ENCODE data around the gene LTB4R2.
"Not testable (repeated sequence)": the region's sequence is repeated elsewhere in the genome, so short reads cannot be mapped to it uniquely, and the experiment has no call there.

LTB4R2 gene

DNA sequence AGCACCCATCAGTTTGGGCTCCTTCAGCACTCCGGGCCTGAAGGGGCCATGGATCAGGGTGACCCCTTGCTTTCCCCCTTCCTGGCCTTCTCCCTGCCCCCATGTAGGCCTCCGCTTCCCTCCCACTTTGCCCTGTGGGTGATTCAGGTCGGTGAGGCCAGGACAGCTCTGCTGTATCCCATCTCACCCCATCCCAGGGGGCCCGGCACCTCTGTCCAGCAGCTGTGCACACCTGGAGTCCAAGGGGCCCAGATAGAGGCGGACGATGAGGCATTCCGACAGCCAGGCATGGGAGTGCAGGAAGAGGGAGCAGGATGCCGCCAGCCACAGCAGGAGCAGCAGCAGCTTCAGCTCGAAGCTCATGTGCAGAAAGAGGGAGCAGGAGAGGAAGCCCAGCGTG is 12.7 kb downstream of the LTB4R2 start:
- no peak overlapping the region for H3K4me3 ChIP-seq (replicated peaks; ENCODE audit: low read depth, low read length)
- no peak for DNase-seq (ENCODE audit: low read depth)
- TF ChIP-seq, protein P1, sequence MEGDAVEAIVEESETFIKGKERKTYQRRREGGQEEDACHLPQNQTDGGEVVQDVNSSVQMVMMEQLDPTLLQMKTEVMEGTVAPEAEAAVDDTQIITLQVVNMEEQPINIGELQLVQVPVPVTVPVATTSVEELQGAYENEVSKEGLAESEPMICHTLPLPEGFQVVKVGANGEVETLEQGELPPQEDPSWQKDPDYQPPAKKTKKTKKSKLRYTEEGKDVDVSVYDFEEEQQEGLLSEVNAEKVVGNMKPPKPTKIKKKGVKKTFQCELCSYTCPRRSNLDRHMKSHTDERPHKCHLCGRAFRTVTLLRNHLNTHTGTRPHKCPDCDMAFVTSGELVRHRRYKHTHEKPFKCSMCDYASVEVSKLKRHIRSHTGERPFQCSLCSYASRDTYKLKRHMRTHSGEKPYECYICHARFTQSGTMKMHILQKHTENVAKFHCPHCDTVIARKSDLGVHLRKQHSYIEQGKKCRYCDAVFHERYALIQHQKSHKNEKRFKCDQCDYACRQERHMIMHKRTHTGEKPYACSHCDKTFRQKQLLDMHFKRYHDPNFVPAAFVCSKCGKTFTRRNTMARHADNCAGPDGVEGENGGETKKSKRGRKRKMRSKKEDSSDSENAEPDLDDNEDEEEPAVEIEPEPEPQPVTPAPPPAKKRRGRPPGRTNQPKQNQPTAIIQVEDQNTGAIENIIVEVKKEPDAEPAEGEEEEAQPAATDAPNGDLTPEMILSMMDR (IDR thresholded peaks at IDR 0.05; ENCODE audit: low read length, missing control alignments) = no peak

DNA sequence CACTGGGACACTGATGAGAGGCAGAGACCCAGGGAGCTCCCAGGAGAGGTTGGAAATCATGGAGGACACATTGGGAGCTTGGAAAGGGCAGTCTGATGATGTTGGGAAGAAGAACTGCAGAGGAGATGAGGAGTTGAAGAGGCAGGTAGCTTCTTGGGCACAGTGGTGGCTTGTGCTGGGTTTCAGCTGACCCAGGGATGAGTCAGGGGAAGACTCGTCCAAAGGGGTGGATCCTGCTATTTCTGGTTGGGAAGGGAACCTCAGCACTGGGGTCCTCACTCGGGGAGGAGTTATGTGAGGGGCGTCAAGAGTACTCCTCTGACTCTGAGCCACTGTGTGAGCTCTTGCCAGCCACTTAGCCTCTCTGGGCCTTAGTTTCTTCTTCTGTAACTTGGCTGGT is 13.4 kb downstream of the LTB4R2 start:
- TF ChIP-seq, protein P1 (IDR thresholded peaks at IDR 0.05; ENCODE audit: low read length, missing control alignments) = no peak

DNA sequence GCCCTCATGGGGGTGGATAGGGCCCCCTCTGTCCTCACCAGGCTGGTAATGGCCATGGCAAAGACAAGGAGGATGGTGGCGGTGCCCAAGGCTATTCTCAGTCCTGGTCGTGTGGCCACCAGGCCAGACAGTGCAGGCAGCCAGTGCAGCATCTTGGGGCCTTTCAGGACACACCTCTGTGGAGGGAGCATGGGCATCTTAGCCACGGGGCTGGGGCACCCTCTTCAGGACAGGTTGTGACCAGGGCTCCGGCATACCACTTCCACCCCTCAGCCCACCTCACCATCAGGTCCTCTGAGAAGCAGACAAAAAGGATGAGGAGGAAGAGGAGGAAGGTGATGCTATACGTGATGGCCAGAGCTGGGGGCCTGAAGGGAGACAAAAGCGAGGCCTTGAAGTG is 14.1 kb downstream of the LTB4R2 start:
- DNase-seq (ENCODE audit: low read depth) = no peak
- TF ChIP-seq, protein P1 (IDR thresholded peaks at IDR 0.05; ENCODE audit: low read length, missing control alignments) = no peak

More for the DNA sequence above, 13.4 kb downstream of the LTB4R2 start:
- no peak for DNase-seq (ENCODE audit: low read depth)
- H3K4me3 ChIP-seq (replicated peaks; ENCODE audit: low read depth, low read length) = no peak overlapping the region

DNA sequence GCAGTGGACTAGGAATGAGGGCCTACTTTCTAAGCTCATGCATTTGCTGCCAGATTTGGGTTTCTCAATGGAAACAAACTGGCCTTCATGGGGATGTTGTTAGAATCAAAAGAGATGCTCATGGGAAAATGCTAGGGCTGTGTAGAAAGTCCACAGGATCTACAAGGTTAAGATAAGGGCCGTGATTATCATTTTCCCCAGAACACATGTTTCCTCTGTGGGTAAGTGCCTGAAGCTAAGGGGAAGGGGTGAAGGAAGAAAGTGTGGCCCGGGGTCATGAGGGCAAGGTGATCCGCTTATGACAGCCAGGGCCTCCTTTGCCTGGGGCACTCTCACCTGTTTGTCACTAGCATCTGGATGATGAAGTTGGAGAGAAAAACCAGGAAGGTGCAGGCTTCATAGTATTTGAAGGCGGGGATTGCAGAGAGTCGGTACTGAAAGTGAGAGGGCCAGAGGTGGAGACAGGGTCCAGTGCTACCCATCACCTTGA is 15.1 kb downstream of the LTB4R2 start:
- DNase-seq (ENCODE audit: low read depth) = no peak
- TF ChIP-seq, protein P1 (IDR thresholded peaks at IDR 0.05; ENCODE audit: low read length, missing control alignments) = no peak
- H3K4me3 ChIP-seq (replicated peaks; ENCODE audit: low read depth, low read length) = no peak overlapping the region

More for the DNA sequence above, 14.1 kb downstream of the LTB4R2 start:
- H3K4me3 ChIP-seq (replicated peaks; ENCODE audit: low read depth, low read length) = no peak overlapping the region

DNA sequence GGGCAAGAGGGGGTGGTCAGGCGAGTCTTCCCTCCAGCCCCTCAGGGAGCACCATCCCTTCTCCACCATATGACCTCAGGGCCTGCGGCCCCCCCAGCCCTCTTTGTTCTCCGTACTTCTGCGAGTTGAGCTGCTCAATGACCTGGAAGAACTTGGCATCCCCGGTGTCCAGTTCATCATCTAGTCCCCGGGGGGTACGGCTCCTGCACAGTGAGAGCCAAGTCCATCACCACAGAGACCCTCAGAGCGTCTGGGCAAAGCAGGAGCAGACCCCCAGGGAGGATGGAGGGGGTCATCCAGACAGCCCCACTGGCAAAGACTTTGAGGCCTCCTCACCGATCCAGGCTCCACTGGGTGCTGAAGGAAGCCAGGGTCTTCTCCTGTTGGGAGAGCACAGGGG is 16.0 kb downstream of the LTB4R2 start:
- no peak overlapping the region for H3K4me3 ChIP-seq (replicated peaks; ENCODE audit: low read depth, low read length)
- TF ChIP-seq, protein P1 (IDR thresholded peaks at IDR 0.05; ENCODE audit: low read length, missing control alignments) = no peak
- DNase-seq (ENCODE audit: low read depth) = no peak

DNA sequence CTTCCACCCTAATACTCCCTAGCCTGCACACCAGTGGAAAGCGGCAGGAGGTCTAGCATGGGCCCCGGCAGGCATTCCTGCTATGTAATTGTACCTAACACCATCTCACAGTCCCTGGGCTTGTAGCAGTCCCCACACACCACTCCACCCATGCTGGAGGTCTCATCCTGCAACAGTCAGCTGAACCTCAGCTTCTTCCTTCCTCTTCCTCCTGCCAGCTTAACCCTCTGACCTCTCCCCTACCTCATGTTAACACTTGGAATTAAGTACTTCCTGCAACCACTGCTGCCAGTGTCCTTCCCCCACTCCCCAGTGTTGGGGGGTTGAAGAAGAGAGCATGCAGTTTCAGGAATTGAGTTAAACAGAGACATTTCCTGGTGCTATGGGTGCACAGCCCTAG is 17.4 kb downstream of the LTB4R2 start:
- no peak for DNase-seq (ENCODE audit: low read depth)
- TF ChIP-seq, protein P1 (IDR thresholded peaks at IDR 0.05; ENCODE audit: low read length, missing control alignments) = no peak
- no peak overlapping the region for H3K4me3 ChIP-seq (replicated peaks; ENCODE audit: low read depth, low read length)

DNA sequence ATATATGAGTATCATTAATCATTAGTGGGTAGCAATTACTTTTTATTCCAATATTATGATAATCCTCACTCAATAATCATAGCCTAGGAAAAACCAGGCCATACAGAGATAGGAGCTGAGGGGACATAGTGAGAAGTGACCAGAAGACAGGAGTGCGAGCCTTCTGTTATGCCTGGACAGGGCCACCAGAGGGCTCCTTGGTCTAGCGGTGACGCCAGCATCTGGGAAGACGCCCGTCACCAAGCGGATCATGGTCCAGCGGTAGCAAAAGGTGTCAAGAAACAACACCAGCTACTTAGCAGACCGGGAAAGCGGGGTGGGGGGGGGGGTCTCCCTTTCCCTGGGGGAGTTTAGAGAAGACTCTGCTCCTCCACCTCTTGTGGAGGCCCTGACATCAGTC is 18.0 kb downstream of the LTB4R2 start:
- TF ChIP-seq, protein P1 (IDR thresholded peaks at IDR 0.05; ENCODE audit: low read length, missing control alignments) = peak; percentile 32
- not testable (repeated sequence) for H3K4me3 ChIP-seq (replicated peaks; ENCODE audit: low read depth, low read length)
- peak; percentile 33 for DNase-seq (ENCODE audit: low read depth)
